OCI-LY3 (cell line): ENCODE data around the gene EZH1.

Source experiments
- EZH2phosphoT487 ChIP-seq: fragments of 200-600 bp; shearing (Covaris generic); IDR thresholded peaks from 2 replicates; pipeline ENCODE4 v1.6.1; 2018; ENCODE audit warnings: antibody characterized with exemption, mixed run types, low read depth
- TF ChIP-seq, protein P1 (sequence below): fragments of 200-600, 300-600 bp; sonication (generic); IDR thresholded peaks from 2 replicates; pipeline ENCODE4 v1.5.1; 2014; ENCODE audit warnings: antibody characterized with exemption, low read length, low read depth

DNA sequence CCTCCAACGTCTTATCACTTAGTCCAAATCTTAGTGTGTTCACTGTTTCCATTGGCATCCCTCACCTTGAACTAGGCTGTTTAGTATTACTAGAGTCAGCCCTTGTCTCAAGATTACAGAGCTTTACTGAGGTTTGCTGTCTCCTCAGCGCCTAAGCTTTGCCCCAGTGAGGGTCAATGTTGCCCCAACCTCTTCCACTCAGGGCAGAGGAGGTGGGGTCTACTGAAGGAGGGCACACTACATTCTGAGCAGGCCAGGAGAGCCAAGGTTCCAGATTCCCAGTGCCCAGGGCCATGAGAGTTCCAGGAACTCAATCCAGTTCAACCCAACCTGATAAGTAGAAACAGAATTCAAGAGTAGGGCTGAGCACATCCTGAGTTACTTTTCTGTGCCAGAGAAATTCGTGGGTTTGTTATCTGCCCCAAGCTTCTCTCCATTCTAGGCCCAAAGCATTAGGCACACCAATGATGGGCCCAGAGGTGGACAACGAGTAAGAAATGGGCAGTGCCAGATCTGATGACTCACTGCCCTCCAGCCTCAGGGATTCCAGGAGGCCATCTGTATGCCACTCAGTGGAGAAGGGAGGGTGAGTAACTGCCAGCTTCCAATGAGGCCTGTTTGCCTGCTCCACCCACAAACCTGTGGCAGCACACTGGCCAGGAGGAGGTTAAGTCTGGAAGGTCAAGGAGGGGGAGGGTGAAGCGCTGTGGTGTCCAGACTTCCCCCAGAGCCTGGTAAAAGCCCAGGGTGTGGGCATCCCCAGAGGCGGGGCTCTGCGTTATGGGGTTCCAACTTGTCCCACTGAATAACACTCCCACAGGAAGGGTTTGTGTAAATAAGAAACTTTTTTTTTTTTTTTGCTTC lies 77.5 kb downstream of the EZH1 start:
- TF ChIP-seq, protein P1, sequence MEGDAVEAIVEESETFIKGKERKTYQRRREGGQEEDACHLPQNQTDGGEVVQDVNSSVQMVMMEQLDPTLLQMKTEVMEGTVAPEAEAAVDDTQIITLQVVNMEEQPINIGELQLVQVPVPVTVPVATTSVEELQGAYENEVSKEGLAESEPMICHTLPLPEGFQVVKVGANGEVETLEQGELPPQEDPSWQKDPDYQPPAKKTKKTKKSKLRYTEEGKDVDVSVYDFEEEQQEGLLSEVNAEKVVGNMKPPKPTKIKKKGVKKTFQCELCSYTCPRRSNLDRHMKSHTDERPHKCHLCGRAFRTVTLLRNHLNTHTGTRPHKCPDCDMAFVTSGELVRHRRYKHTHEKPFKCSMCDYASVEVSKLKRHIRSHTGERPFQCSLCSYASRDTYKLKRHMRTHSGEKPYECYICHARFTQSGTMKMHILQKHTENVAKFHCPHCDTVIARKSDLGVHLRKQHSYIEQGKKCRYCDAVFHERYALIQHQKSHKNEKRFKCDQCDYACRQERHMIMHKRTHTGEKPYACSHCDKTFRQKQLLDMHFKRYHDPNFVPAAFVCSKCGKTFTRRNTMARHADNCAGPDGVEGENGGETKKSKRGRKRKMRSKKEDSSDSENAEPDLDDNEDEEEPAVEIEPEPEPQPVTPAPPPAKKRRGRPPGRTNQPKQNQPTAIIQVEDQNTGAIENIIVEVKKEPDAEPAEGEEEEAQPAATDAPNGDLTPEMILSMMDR = no peak
- no peak for TF ChIP-seq EZH2phosphoT487
